Stimulated activated CD4-positive, alpha-beta T cell treated with anti-CD3 and anti-CD28 coated beads, Interleukin-1b, Interleukin-23, amount 100 ng/mL, for 1 hour (primary cell): ENCODE data around the gene CRYBA1.
"Not testable (repeated sequence)": the region's sequence is repeated elsewhere in the genome, so short reads cannot be mapped to it uniquely, and the experiment has no call there.

Source experiments
- DNase-seq, 2 donors: peaks; one replicate each; pipeline ENCODE4 v3.0.0-alpha.2; 2020; ENCODE audit warnings: low read depth in 2 of 2

Gene CRYBA1

DNA sequence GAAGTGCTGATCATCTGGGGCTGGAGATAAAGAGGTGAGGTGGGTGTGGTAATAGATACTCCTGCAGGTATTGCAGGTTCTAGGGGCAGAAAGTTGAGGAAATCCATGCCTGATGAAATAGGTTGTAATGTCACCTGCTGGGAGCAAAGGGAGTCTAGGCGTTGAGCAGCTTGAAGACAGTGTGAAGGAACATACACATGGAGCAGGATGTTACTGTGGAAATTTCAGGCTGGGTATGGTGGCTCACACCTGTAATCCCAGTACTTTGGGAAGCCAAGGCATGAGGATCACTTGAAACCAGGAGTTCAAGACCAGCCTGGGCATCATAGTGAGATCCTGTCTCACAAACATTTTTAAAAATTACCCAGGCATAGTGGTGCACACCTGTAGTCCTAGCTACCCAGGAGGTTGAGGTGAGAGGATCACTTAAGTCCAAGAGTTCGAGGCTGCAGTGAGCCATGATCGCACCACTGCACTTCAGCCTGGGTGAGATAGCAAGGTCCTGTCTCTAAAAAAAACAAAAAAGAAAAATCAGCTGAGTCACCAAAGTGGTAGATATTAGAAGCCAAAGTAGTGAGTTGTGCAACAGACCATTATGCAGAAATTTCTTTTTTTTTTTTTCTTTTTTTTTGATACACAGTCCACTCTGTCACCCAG is 9.1 kb upstream of the CRYBA1 start:
- no peak for DNase-seq

DNA sequence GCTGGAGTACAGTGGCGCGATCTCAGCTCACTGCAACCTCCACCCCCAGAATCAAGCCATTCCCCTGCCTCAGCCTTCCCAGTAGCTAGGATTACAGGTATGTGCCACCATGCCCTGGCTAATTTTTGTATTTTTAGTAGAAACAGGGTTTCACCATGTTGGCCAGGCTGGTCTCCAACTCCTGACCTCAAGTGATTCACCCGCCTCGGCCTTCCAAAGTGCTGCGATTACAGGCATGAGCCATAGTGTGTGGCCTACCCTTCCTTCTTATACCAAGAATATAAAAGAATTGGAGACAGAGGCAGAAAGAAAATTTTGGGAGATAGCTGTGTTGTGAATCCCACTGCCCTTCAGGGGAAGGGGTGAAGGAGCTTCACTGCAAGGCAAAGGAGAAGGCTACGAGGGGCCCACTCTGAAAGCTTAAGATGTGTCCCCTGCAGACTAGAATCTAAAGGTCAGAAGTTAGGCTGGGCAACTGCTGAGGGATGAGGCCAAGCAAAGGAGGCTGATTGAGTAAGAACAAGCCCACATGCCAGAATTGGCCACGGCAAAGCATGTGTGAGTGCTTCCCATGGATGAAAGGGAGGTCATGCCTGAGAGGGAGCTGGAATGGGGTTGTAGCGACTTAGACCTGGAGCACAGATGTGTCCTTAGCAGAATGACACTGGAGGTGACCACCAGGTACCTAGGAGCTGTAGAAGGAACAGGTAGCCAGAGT is 8.4 kb upstream of the CRYBA1 start:
- no peak for DNase-seq

GRCh38 chr17:29240477-29240876 is 6.2 kb upstream of the CRYBA1 start:
- no peak for DNase-seq

- no peak for DNase-seq
Measured at GRCh38 chr17:29240968-29241963, 5.4 kb upstream of the CRYBA1 start.

GRCh38 chr17:29242051-29242450 is 4.6 kb upstream of the CRYBA1 start:
- DNase-seq = no peak

GRCh38 chr17:29242790-29243189 is 3.9 kb upstream of the CRYBA1 start:
- no peak for DNase-seq

DNA sequence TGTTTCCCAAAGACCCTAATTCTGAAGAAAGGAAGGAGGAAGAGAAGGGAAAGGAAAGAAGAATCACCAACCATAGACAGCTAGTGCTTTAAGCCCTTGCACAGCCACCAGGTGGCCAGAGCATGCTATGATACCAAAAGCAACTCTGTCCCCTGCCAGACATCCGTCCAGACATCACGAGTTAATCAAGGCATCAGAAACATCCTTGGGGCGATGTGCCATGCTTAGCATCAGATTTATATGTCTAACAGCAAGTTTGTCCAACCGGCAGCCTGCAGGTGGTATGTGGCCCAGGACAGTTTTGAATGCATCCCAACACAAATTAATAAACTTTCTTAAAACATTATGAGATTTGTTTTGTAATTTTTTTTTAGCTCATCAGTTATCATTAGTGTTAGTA is 2.9 kb upstream of the CRYBA1 start:
- no peak for DNase-seq

GRCh38 chr17:29245401-29245800 is 1.3 kb upstream of the CRYBA1 start:
- DNase-seq = no peak

GRCh38 chr17:29247219-29247618 is 560 bp downstream of the CRYBA1 start:
- DNase-seq = no peak

- DNase-seq = no peak
Measured at GRCh38 chr17:29248845-29249244, 2.2 kb downstream of the CRYBA1 start.

GRCh38 chr17:29250666-29251065 is 4.0 kb downstream of the CRYBA1 start:
- DNase-seq = no peak

- no peak for DNase-seq
Measured at GRCh38 chr17:29251184-29251583, 4.5 kb downstream of the CRYBA1 start.

GRCh38 chr17:29252101-29252791 is 5.6 kb downstream of the CRYBA1 start:
- no peak for DNase-seq

DNA sequence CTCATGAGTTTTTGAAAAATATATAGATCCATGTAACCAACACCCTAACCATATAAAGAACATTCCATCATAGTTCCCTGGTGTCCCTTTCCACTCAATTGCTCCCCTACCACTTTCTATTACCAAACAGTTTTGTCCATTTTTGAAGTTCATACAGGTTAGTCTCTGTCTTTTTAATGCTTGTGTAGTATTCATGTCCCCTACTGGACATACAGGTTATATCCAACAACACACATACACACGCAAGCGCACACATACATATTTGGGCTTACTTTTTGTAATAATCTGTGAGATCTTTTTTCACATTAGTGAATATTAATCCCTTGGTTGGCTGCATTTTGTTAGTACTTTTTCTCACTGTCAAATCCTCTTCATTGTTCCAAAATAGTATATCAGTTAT is 6.4 kb downstream of the CRYBA1 start:
- no peak for DNase-seq

- DNase-seq = no peak
Measured at GRCh38 chr17:29255926-29256522, 9.4 kb downstream of the CRYBA1 start.

DNA sequence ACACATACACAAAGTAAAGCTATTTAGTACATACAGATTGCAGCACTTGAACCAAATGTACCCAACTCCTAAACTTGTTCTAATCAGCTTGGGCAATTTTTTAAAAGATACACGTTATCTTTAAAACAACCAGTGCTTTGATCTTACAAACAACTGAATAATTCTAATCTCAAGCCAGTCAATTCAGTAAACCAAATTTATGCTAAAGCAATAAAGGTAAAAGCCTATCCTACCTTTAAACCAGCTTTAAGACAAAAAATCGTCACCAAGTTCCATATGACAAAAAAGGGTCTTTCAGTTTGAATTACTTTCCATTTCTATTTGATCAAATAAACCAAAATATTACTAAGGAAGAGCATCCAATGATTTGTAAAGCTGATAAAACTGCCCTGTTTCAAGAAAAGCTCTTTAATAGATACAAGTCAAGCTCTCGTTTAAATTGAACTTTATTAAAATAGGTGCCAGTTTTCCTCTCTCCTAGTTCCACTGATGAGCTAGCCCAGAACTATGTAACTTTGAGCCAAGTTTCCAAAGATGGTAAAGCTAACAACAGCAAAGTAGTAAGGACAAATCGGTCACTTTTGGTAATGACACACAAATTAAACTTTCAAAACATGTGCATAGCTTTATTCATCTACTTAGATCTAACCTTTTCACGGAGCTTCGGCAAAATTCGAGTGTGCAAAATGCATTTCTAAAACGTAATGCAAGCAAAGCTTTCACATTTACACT is 10.2 kb downstream of the CRYBA1 start:
- DNase-seq = no peak

DNA sequence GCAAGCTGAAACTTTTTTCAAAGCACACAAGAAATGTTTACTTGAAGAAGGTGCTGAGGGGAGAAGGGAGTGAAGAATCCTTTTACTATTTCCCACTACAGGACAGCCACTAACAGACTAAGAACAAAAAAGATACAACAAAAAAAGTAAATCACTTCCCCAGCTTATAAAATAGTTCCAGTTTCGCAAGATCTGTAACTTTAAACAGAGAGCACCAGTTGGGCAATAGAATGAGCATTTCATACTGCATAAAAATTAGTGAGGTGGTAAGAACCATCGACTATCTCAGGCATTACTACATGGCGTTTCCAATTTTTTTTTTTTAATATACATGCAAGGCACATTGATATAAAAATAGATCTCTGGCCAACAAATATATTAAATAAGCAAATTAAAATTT is 11.1 kb downstream of the CRYBA1 start:
- no peak for DNase-seq

DNA sequence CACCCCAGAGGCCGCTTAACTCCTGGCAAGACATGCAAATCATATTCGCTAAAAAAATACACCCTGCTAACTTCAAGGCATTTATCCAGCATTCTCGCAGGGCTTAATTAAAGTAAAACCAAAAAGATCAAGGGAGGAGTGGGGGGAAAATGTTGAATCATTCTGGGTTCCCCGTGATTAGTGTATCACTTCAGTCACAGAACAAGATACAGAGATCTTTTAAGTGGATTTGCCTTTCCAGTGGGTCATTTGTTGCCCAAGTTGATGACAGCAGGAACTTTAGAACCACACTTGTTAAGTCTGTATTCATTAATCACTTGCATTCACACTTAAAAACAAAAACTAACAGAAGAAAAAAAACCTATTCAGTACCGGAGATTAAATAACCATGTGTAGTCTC is 17.3 kb downstream of the CRYBA1 start:
- DNase-seq = no peak

DNA sequence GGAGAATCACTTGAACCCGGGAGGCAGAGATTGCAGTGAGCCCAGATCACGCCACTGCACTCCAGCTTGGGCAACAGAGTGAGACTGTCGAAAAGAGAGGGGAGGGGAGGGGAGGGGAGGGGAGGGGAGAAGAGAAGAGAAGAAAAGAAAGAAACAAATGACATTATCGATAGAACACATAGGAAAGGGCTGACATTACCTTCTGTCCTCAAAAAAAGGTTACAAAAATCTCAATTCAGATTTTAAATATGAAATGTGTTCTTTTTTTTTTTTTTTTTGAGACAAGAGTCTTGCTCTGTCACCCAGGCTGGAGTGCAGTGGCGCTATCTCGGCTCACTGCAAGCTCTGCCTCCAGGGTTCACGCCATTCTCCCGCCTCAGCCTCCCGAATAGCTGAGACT is 25.3 kb downstream of the CRYBA1 start:
- DNase-seq = not testable (repeated sequence)

- no peak for DNase-seq
Measured at GRCh38 chr17:29273924-29274323, 27.3 kb downstream of the CRYBA1 start.

DNA sequence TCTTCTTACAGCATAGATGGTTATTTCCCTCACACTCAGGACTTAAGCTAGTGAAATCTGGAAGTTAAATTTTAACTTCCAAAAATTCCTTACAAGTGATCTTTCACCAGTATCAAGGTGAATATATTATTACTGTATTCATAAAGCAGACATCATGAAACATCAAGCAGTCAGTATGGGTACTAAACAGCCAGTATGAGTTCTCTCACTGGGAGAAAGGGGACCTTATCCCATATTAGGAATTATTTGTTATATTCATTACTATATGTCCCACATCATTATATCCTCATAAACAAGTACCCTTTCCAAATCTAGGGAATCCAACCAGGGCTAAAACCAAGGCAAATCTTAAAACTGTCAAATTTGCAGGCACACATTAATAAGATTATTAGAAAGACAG is 32.0 kb downstream of the CRYBA1 start:
- no peak for DNase-seq
